ENCODE results near the gene MPP1. TPM values are rescaled to one million over a fixed set of nuclear protein-coding genes. Genes with fewer than 3 reads are reported as not detected.

Gene MPP1
- total and polyA plus RNA-seq, 9 of the 15 experiments (the other 6 are each of a cell fraction or from before 2014, with no cell fraction given) = 227 to 395 (median 283) TPM

DNA sequence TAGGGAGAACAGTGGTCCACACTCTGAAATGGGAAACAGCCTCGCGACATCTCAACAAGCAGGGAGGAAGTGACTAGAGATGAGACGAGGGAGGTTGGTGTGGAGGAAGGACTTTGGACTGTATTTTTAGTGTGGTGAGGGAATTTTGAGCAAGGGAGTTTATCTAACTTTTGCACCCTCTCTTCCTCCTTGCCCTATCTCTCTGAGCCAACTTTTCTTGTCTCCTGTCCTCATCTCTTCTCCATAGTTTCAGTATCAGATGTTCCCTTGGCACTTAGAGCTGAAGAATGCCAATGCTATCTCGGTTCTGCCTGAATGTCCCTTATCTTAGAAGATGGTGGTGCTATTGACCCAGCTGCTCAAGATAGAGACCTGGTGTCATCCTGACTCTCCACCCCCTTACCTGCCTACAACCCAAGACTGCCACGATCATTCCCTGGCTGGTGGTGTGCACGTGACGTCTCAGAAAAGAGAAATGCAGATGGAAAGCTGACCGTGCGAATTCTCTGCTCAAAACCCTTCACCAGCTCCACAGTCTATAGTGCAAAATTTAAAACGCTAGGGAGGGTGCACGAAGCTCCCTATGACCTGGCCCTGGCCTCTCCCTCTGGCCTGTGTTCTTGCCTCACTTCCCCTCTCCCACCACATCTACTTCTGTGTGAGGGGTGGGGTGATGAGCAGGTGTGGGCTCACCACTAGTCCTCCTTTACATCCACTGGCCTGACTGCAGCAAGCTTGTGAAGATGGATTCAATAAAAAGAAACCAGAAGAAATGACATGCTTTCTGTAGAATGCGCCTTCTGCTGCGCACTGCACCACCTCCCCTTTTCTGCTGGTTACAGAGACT lies 20.9 kb downstream of the MPP1 start (continued):
- TF ChIP-seq, protein P1, sequence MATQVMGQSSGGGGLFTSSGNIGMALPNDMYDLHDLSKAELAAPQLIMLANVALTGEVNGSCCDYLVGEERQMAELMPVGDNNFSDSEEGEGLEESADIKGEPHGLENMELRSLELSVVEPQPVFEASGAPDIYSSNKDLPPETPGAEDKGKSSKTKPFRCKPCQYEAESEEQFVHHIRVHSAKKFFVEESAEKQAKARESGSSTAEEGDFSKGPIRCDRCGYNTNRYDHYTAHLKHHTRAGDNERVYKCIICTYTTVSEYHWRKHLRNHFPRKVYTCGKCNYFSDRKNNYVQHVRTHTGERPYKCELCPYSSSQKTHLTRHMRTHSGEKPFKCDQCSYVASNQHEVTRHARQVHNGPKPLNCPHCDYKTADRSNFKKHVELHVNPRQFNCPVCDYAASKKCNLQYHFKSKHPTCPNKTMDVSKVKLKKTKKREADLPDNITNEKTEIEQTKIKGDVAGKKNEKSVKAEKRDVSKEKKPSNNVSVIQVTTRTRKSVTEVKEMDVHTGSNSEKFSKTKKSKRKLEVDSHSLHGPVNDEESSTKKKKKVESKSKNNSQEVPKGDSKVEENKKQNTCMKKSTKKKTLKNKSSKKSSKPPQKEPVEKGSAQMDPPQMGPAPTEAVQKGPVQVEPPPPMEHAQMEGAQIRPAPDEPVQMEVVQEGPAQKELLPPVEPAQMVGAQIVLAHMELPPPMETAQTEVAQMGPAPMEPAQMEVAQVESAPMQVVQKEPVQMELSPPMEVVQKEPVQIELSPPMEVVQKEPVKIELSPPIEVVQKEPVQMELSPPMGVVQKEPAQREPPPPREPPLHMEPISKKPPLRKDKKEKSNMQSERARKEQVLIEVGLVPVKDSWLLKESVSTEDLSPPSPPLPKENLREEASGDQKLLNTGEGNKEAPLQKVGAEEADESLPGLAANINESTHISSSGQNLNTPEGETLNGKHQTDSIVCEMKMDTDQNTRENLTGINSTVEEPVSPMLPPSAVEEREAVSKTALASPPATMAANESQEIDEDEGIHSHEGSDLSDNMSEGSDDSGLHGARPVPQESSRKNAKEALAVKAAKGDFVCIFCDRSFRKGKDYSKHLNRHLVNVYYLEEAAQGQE (IDR thresholded peaks at IDR 0.05; ENCODE audit: borderline replicate concordance) = peak; percentile 10; the same call in 1 of the 2 replicates
- TF ChIP-seq, protein P1 (CRISPR knock-in tag; IDR thresholded peaks at IDR 0.05; ENCODE audit: low read depth) = no peak
- TF ChIP-seq ZNF830 (CRISPR knock-in tag; IDR thresholded peaks at IDR 0.05) (no peak), ZNF134 (CRISPR knock-in tag; conservative IDR thresholded peaks at IDR 0.05) (no peak), HDGF (IDR thresholded peaks at IDR 0.05) (no peak), TEAD4 (IDR thresholded peaks at IDR 0.05; ENCODE audit: low read length) (peak; percentile 74), TEAD4 (CRISPR knock-in tag; IDR thresholded peaks at IDR 0.05; ENCODE audit: borderline replicate concordance) (no peak), NBN (IDR thresholded peaks at IDR 0.05; ENCODE audit: low read depth) (no peak), TCFL5 (CRISPR knock-in tag; conservative IDR thresholded peaks at IDR 0.05) (no peak), HSF4 (CRISPR knock-in tag; IDR thresholded peaks at IDR 0.05; ENCODE audit: borderline replicate concordance) (no peak), TGIF2 (CRISPR knock-in tag; IDR thresholded peaks at IDR 0.05) (no peak), NCOA6 (IDR thresholded peaks at IDR 0.05) (no peak)
- TF ChIP-seq, protein P2, sequence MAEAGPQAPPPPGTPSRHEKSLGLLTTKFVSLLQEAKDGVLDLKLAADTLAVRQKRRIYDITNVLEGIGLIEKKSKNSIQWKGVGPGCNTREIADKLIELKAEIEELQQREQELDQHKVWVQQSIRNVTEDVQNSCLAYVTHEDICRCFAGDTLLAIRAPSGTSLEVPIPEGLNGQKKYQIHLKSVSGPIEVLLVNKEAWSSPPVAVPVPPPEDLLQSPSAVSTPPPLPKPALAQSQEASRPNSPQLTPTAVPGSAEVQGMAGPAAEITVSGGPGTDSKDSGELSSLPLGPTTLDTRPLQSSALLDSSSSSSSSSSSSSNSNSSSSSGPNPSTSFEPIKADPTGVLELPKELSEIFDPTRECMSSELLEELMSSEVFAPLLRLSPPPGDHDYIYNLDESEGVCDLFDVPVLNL (CRISPR knock-in tag; IDR thresholded peaks at IDR 0.05; ENCODE audit: low read depth) = no peak
- TF ChIP-seq, protein P3, sequence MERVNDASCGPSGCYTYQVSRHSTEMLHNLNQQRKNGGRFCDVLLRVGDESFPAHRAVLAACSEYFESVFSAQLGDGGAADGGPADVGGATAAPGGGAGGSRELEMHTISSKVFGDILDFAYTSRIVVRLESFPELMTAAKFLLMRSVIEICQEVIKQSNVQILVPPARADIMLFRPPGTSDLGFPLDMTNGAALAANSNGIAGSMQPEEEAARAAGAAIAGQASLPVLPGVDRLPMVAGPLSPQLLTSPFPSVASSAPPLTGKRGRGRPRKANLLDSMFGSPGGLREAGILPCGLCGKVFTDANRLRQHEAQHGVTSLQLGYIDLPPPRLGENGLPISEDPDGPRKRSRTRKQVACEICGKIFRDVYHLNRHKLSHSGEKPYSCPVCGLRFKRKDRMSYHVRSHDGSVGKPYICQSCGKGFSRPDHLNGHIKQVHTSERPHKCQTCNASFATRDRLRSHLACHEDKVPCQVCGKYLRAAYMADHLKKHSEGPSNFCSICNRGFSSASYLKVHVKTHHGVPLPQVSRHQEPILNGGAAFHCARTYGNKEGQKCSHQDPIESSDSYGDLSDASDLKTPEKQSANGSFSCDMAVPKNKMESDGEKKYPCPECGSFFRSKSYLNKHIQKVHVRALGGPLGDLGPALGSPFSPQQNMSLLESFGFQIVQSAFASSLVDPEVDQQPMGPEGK (CRISPR knock-in tag; IDR thresholded peaks at IDR 0.05; ENCODE audit: borderline replicate concordance) = no peak
- TF ChIP-seq, protein P4, sequence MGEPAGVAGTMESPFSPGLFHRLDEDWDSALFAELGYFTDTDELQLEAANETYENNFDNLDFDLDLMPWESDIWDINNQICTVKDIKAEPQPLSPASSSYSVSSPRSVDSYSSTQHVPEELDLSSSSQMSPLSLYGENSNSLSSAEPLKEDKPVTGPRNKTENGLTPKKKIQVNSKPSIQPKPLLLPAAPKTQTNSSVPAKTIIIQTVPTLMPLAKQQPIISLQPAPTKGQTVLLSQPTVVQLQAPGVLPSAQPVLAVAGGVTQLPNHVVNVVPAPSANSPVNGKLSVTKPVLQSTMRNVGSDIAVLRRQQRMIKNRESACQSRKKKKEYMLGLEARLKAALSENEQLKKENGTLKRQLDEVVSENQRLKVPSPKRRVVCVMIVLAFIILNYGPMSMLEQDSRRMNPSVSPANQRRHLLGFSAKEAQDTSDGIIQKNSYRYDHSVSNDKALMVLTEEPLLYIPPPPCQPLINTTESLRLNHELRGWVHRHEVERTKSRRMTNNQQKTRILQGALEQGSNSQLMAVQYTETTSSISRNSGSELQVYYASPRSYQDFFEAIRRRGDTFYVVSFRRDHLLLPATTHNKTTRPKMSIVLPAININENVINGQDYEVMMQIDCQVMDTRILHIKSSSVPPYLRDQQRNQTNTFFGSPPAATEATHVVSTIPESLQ (CRISPR knock-in tag; IDR thresholded peaks at IDR 0.05) = no peak
